Measurements from ENCODE around the gene NEURL1. TPM values are rescaled to one million over a fixed set of nuclear protein-coding genes. Genes with fewer than 3 reads are reported as not detected.
"Not testable (repeated sequence)": the region's sequence is repeated elsewhere in the genome, so short reads cannot be mapped to it uniquely, and the experiment has no call there.

The NEURL1 gene
- total and polyA plus RNA-seq, 2 donors, result 1.6 to 3.0 TPM

GRCh38 chr10:103600956-103601569 lies 107.6 kb downstream of the NEURL1 start:
- peaks cover 0 to 2% of the 10 kb centered on the region in 2 donors for H3K36me3 ChIP-seq (ENCODE audit: control insufficient read depth in 2 of 2, insufficient read depth in 2 of 2, low read length in 1 of 2)
- H3K4me1 ChIP-seq (ENCODE audit: control insufficient read depth in 2 of 2, insufficient read depth in 2 of 2, low read length in 2 of 2), result no peaks in the 10 kb centered on the region
- H3K27me3 ChIP-seq (ENCODE audit: control insufficient read depth in 2 of 2, insufficient read depth in 1 of 2, low read length in 1 of 2), result no peaks in the 10 kb centered on the region
- no peak overlapping the region for H3K4me3 ChIP-seq (ENCODE audit: low read length in 2 of 2)
- WGBS, result 91% methylated on average over 7 of the region's 7 CpGs
- H3K9me3 ChIP-seq (ENCODE audit: control insufficient read depth in 2 of 2, insufficient read depth in 1 of 2, low read length in 1 of 2), result no peaks in the 10 kb centered on the region
- DNase-seq (ENCODE audit: low read depth in 6 of 9, low spot score in 9 of 9), result no peak
- no peak overlapping the region for H3K27ac ChIP-seq (ENCODE audit: low read depth in 1 of 2, low read length in 1 of 2)

DNA sequence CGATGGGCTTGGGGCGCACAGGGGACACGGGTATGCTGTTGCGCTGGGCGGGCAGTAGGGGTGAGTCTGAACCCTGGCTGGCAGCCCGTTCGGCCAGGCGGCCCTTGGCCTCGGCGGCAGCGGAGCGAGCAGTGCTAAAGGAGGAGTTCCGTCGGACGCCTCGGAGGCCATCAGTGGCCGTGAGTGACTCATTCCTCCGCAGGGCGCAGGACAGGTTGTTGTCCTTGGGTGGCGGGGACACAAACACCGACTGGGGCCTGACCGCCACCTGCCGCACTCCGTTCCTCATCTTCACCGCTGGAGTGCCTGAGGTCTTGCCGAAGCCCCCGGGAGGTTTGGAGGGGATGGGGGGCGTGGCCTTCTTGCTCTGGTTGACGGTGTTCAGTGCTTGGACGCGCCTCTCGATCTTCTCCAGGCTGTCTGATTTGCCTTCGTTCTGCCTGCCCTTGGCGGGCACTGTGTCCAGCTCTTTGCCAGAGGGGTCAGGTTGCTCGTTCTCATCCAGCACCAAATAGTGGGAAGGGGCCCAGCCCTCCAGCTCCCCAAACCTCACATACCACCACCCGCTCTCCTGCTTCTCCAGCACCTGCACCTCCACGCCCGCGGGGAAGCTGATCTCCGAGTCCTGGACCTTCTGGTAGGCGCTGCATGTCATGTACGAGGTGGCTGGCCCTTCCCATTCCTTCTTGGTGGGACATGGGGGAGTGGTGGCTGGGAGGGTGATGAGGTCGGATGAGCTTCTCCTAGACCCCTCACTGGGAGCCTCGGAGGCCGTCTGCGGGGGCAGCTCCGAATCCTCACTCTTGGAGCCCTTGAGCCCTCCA lies 108.7 kb downstream of the NEURL1 start:
- DNase-seq (ENCODE audit: low read depth in 6 of 9, low spot score in 9 of 9), result no peak
- whole genome bisulfite sequencing, result 97% methylated on average over 47 of the region's 47 CpGs
- H3K36me3 ChIP-seq (ENCODE audit: control insufficient read depth in 2 of 2, insufficient read depth in 2 of 2, low read length in 1 of 2), result peaks cover 0 to 2% of the 10 kb centered on the region in 2 donors

DNA sequence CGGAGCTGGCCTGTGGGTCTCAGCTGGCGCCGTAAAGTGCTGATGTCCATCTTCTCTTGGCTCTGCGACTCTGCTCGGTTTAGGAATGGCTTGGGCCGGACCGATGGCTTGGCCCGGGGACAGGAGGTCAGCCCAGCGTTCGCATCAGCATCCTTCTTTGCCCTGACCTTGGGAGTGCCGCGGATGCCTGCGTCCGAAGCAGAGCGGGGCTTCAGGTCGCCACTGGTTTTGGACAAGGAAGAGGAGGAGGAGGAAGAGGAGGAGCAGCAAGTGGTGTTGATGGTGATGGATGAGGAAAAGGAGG lies 109.3 kb downstream of the NEURL1 start:
- 97% methylated on average over 16 of the region's 16 CpGs for WGBS
- Histone ChIP-seq H3K9me3 (ENCODE audit: control insufficient read depth in 2 of 2, insufficient read depth in 1 of 2, low read length in 1 of 2) (no peaks in the 10 kb centered on the region), H3K4me3 (ENCODE audit: low read length in 2 of 2) (no peak overlapping the region), H3K27ac (ENCODE audit: low read depth in 1 of 2, low read length in 1 of 2) (no peak overlapping the region), H3K36me3 (ENCODE audit: control insufficient read depth in 2 of 2, insufficient read depth in 2 of 2, low read length in 1 of 2) (peaks cover 0 to 2% of the 10 kb centered on the region in 2 donors), H3K27me3 (ENCODE audit: control insufficient read depth in 2 of 2, insufficient read depth in 1 of 2, low read length in 1 of 2) (no peaks in the 10 kb centered on the region), H3K4me1 (ENCODE audit: control insufficient read depth in 2 of 2, insufficient read depth in 2 of 2, low read length in 2 of 2) (no peaks in the 10 kb centered on the region)
- no peak for DNase-seq (ENCODE audit: low read depth in 6 of 9, low spot score in 9 of 9)

More for the DNA sequence above, 108.7 kb downstream of the NEURL1 start:
- Histone ChIP-seq H3K27me3 (ENCODE audit: control insufficient read depth in 2 of 2, insufficient read depth in 1 of 2, low read length in 1 of 2) (no peaks in the 10 kb centered on the region), H3K4me1 (ENCODE audit: control insufficient read depth in 2 of 2, insufficient read depth in 2 of 2, low read length in 2 of 2) (no peaks in the 10 kb centered on the region), H3K27ac (ENCODE audit: low read depth in 1 of 2, low read length in 1 of 2) (no peak overlapping the region), H3K9me3 (ENCODE audit: control insufficient read depth in 2 of 2, insufficient read depth in 1 of 2, low read length in 1 of 2) (no peaks in the 10 kb centered on the region), H3K4me3 (ENCODE audit: low read length in 2 of 2) (no peak overlapping the region)

- H3K27me3 ChIP-seq (ENCODE audit: control insufficient read depth in 2 of 2, insufficient read depth in 1 of 2, low read length in 1 of 2), result no peaks in the 10 kb centered on the region
- H3K36me3 ChIP-seq (ENCODE audit: control insufficient read depth in 2 of 2, insufficient read depth in 2 of 2, low read length in 1 of 2), result peaks cover 0 to 2% of the 10 kb centered on the region in 2 donors
- no peak overlapping the region for H3K4me3 ChIP-seq (ENCODE audit: low read length in 2 of 2)
- no peak for DNase-seq (ENCODE audit: low read depth in 6 of 9, low spot score in 9 of 9)
- no peaks in the 10 kb centered on the region for H3K4me1 ChIP-seq (ENCODE audit: control insufficient read depth in 2 of 2, insufficient read depth in 2 of 2, low read length in 2 of 2)
- WGBS, result 98% methylated on average over 23 of the region's 23 CpGs
- H3K9me3 ChIP-seq (ENCODE audit: control insufficient read depth in 2 of 2, insufficient read depth in 1 of 2, low read length in 1 of 2), result no peaks in the 10 kb centered on the region
- H3K27ac ChIP-seq (ENCODE audit: low read depth in 1 of 2, low read length in 1 of 2), result no peak overlapping the region
Observed at GRCh38 chr10:103603382-103603781, 109.9 kb downstream of the NEURL1 start.

GRCh38 chr10:103605359-103606096 lies 112.0 kb downstream of the NEURL1 start:
- H3K4me3 ChIP-seq (ENCODE audit: low read length in 2 of 2), result no peak overlapping the region
- no peaks in the 10 kb centered on the region for H3K9me3 ChIP-seq (ENCODE audit: control insufficient read depth in 2 of 2, insufficient read depth in 1 of 2, low read length in 1 of 2)
- H3K27ac ChIP-seq (ENCODE audit: low read depth in 1 of 2, low read length in 1 of 2), result no peak overlapping the region
- 96% methylated on average over 12 of the region's 12 CpGs for WGBS
- peaks cover 2 to 8% of the 10 kb centered on the region in 2 donors for H3K36me3 ChIP-seq (ENCODE audit: control insufficient read depth in 2 of 2, insufficient read depth in 2 of 2, low read length in 1 of 2)
- peak in 2 of 9 donors; percentile 12 to 24 for DNase-seq (ENCODE audit: low read depth in 6 of 9, low spot score in 9 of 9)
- no peaks in the 10 kb centered on the region for H3K4me1 ChIP-seq (ENCODE audit: control insufficient read depth in 2 of 2, insufficient read depth in 2 of 2, low read length in 2 of 2)
- H3K27me3 ChIP-seq (ENCODE audit: control insufficient read depth in 2 of 2, insufficient read depth in 1 of 2, low read length in 1 of 2), result no peaks in the 10 kb centered on the region

- DNase-seq (ENCODE audit: low read depth in 6 of 9, low spot score in 9 of 9); H3K36me3 ChIP-seq (ENCODE audit: control insufficient read depth in 2 of 2, insufficient read depth in 2 of 2, low read length in 1 of 2); H3K27me3 ChIP-seq (ENCODE audit: control insufficient read depth in 2 of 2, insufficient read depth in 1 of 2, low read length in 1 of 2); H3K4me3 ChIP-seq (ENCODE audit: low read length in 2 of 2); H3K4me1 ChIP-seq (ENCODE audit: control insufficient read depth in 2 of 2, insufficient read depth in 2 of 2, low read length in 2 of 2); H3K27ac ChIP-seq (ENCODE audit: low read depth in 1 of 2, low read length in 1 of 2); H3K9me3 ChIP-seq (ENCODE audit: control insufficient read depth in 2 of 2, insufficient read depth in 1 of 2, low read length in 1 of 2): not testable (repeated sequence)
- WGBS, result 96% methylated on average over 1 of the region's 1 CpG
Observed at GRCh38 chr10:103606097-103606438, 112.6 kb downstream of the NEURL1 start.

GRCh38 chr10:103607051-103607450 lies 113.5 kb downstream of the NEURL1 start:
- not testable (repeated sequence) for DNase-seq (ENCODE audit: low read depth in 6 of 9, low spot score in 9 of 9); H3K27me3 ChIP-seq (ENCODE audit: control insufficient read depth in 2 of 2, insufficient read depth in 1 of 2, low read length in 1 of 2); H3K4me1 ChIP-seq (ENCODE audit: control insufficient read depth in 2 of 2, insufficient read depth in 2 of 2, low read length in 2 of 2); H3K36me3 ChIP-seq (ENCODE audit: control insufficient read depth in 2 of 2, insufficient read depth in 2 of 2, low read length in 1 of 2); H3K27ac ChIP-seq (ENCODE audit: low read depth in 1 of 2, low read length in 1 of 2); H3K4me3 ChIP-seq (ENCODE audit: low read length in 2 of 2); H3K9me3 ChIP-seq (ENCODE audit: control insufficient read depth in 2 of 2, insufficient read depth in 1 of 2, low read length in 1 of 2)
- WGBS, result 95% methylated on average over 26 of the region's 32 CpGs

DNA sequence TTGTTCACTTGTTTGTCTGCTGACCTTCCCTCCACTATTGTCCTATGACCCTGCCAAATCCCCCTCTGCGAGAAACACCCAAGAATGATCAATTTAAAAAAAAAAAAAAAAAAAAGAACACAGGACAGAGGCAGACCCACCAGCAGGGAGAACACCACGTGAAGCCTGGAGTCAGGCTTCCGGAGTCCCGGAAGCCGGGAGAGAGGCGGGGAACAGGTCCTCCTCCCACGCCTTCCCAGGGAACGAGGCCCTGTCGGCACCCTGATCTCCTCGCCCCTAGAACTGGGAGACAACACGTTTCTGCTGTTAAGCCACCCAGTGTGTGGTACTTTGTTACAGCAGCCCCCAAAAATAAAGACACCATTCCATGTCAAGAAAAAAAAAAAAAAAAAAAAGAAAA lies 114.6 kb downstream of the NEURL1 start:
- not testable (repeated sequence) for H3K9me3 ChIP-seq (ENCODE audit: control insufficient read depth in 2 of 2, insufficient read depth in 1 of 2, low read length in 1 of 2); H3K36me3 ChIP-seq (ENCODE audit: control insufficient read depth in 2 of 2, insufficient read depth in 2 of 2, low read length in 1 of 2); DNase-seq (ENCODE audit: low read depth in 6 of 9, low spot score in 9 of 9); H3K27ac ChIP-seq (ENCODE audit: low read depth in 1 of 2, low read length in 1 of 2); H3K4me1 ChIP-seq (ENCODE audit: control insufficient read depth in 2 of 2, insufficient read depth in 2 of 2, low read length in 2 of 2); H3K27me3 ChIP-seq (ENCODE audit: control insufficient read depth in 2 of 2, insufficient read depth in 1 of 2, low read length in 1 of 2); H3K4me3 ChIP-seq (ENCODE audit: low read length in 2 of 2)
- 97% methylated on average over 11 of the region's 11 CpGs for WGBS
